EL (cell line): ENCODE results near the gene BPI.
A peak's percentile ranks its signal among the peaks of the same experiment; 100 is the strongest.
"Not testable (repeated sequence)": the region's sequence is repeated elsewhere in the genome, so short reads cannot be mapped to it uniquely, and the experiment has no call there.

Experiments
- DNase-seq: peaks from one replicate; pipeline ENCODE4 v3.0.0-alpha.2; 2016

BPI gene

DNA sequence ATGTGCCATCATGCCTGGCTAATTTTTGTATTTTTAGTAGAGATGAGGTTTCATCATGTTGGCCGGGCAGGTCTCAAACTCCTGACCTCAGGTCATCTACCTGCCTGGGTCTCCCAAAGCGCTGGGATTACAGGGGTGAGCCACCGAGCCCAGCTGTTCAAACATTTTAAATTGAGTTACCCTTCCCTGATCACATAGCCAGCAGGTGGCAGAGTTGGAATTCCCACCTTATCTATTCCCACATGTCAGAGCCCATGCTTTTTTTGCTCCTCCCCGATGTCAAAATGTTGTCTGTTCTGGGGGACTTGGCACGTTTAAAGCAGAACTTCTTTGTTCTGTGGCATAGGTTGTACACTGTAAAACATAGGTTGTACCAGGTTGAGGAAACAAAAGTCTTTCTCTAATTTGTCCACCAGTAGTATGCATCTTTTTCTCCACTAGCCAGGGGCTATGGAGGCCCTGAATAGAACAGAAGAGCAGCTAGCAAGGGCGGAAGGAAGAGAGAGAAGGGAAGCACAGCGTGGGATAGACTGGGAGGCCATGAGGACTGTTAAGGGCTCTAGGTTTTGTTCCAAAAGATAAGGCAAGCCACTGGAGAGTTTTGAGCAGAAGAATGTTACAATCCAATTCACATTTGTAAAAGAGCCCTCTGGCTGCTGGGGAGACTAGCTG, 35.0 kb downstream of the BPI start:
- peak; percentile 14 for DNase-seq

DNA sequence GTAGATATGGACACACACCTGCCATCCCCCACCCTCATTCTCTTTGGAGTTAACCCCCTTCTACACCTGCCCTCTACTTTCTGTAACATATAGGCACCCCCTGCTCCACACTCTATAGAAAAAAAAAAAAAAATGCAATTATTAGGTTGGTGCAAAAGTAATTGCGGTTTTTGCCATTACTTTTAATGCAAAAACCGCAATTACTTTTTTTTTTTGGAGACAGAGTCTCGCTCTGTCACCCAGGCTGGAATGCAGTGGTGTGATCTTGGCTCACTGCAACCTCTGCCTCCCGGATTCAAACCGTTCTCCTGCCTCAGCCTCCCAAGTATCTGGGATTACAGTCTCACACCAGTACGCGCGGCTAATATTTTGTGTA, 35.6 kb downstream of the BPI start:
- not testable (repeated sequence) for DNase-seq

- DNase-seq: no peak
These were observed 36.0 kb downstream of the BPI start for GRCh38 chr20:38339997-38340396.

DNA sequence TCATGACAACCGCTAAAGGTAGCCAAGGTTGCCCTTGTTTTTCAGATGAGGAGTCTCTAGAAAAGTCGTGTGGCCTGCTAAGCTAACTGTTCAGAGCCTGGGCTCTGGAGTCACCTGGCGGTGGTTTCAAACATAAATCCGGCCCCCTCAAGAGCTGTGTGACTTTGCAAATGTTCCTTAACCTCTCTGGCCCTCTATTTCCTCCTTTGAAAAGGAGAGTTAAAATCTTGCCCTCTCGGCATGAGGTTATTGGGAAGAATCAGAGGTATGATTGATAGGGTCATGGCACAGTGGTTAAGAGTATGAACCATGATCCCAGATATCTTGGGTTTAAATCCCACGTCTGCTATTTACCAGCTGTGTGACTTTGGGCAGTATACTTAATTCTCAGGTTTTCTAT, 36.7 kb downstream of the BPI start:
- DNase-seq: no peak

DNA sequence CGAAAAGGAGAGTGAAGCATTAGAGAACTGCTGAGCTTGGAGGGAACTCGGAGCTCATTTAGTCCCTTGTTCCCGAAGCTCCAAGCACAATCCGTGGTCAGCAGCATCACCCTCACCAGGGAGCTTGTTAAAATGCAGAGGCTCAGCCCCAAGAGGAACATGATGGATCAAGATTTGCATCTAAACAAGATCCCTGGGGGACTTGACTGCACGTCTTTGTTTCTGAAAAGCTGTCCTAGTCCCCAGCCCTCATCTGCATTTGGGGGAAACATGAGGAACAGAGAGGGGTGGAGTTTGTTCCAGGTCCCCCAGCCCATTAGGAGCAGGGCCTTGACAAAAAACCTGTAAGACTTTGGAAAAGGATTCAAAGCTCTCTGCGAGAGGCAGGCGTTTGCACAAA, 38.3 kb downstream of the BPI start:
- no peak for DNase-seq

- DNase-seq: no peak
These were observed 38.9 kb downstream of the BPI start for GRCh38 chr20:38342713-38343310.

DNA sequence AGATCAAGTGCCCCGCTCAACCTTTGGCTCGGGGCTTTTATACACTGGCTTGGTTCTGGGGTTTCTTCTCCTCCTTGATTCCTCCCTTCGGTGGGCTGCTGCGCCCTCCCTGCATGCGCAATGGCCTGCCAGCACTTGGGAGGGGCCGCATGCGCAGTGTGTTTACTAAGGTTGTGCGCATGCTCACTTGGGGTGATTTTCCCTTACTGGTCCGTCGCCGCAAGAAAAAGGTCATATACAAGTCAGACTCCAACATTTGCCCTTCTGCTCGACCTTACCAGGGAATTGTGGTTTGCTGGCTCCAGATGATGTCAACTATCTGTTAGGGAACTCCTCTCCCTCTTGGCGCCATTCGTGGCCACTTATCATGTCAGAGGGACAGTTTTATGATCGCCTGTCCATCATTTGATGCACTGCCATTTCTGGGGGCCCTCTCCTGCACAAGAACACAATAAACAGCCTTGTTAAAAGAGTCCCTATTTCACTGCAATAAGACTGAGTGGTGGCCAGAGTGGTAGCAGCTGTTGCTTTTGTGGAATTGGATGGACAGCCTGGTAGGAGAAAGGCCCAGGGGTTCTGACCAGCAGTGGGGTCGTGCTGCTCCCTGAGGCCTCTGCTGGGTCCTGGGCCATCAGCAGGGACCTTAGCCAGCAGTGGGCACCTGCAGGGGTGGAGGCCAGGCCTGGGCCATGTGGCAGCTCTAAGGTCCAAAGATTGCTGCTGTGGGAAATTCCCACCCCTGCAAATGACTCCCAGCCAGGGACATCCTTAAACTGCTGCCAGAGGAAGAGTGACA, 39.6 kb downstream of the BPI start:
- DNase-seq: peak; percentile 69

DNA sequence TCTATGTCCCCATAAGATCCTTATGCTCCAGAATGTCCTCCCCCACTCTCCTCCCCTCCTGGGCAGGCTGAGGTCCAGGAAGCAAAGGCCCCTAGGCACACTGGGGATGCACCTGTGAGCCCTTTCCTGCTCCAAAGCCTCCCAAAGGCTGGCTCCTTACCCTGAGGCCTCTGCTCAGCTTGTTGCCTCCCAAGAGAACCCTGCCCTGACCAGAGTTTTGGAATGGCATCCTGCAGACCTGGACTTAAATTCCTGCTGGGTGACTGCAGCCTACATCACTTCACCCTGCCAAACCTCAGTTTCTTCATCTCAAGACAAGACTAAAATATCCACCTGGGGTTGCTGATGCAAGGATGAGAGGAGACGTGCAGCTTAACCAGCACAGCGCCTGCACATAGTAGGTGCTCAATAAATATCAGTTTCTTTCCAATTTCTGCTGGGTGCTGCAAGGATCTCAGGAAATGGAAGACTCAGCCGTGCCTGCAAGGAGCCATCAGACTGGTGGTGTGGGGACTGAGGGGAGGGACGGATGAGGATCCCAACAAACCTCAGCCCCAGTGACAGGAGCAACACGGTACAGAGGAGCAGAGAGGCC, 40.2 kb downstream of the BPI start:
- no peak for DNase-seq

DNA sequence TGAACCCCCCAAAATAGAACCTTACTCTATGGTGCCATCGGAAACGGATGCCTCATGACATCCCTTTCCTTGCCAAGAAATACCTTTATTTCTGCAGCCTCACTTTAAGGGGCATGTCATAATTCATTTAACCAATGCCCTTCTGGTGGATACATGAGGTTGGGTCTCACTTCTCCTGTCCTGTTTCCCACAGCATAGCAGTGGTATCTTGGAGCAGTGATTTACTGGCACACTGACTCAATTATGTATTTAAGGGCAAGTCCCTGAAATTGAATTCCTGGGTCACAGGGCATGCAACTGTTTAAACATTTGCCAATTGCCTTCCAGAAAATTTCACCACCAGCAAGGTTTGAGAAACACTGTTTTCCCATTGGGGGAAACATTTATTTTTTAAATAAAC, 41.7 kb downstream of the BPI start:
- no peak for DNase-seq

GRCh38 chr20:38346247-38346651, 42.3 kb downstream of the BPI start, which contains the start of gene LBP:
Gene LBP (plus strand): TSS chr20:38346482. CDS start chr20:38346517, 35 bp downstream.
- DNase-seq: no peak

DNA sequence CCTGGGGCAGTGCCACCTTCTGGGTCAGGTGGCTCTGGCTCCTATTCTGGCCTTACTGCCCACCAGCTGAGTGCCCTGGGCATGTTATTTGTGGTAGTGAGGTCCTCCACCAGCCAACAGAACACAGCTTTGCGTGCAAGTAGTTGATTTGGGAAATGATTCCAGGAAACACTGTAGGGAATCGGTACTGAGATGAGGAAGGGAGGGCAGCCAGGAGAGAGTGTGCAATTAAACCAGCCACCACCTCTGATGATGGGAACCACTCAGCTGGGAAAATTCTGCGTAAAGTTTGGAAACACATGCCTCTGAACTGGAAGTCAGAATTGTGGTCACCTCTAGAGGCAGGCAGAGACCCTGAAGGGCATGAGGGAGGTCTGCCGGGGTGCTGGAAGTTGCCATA, 42.8 kb downstream of the BPI start:
- no peak for DNase-seq

GRCh38 chr20:38349856-38350255, 45.9 kb downstream of the BPI start:
- no peak for DNase-seq

- DNase-seq: no peak
These were observed 47.2 kb downstream of the BPI start for GRCh38 chr20:38350879-38351775.

GRCh38 chr20:38353316-38353715, 49.4 kb downstream of the BPI start:
- peak; percentile 13 for DNase-seq

DNA sequence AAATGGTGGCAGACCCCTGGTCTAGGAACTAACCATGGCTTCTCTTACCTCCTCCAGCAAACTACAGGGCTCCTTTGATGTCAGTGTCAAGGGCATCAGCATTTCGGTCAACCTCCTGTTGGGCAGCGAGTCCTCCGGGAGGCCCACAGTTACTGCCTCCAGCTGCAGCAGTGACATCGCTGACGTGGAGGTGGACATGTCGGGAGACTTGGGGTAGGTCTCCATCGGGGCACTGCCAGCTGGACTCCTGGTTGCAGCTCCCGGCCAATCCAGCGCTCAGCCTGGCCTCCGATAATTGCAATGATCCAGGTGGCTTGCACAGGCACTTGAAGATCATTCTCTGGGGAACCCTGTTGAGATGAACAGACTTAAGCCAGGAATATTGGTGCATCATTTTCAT, 50.3 kb downstream of the BPI start:
- no peak for DNase-seq

GRCh38 chr20:38355161-38356012, 51.4 kb downstream of the BPI start:
- no peak for DNase-seq

GRCh38 chr20:38357653-38358207, 53.8 kb downstream of the BPI start:
- DNase-seq: peak; percentile 31

DNA sequence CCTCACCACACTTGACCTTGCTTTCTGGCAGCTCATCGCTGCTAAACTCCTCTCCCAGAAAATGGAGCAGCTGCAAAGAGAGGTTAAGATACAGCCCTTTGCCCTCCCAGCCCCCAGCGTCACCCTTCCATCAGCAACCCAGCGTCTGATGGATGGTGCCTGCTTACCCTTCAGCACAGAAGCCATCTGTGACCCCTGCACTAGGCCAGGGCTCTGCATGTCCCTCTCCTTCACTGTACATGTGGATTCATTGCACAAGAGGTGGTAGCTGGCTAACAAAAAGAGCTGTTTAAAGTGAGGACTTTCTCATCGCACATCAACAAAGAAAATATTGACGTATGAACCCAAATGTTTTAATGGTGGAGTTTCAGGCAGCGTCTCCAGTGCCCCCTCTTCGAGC, 54.6 kb downstream of the BPI start:
- no peak for DNase-seq

DNA sequence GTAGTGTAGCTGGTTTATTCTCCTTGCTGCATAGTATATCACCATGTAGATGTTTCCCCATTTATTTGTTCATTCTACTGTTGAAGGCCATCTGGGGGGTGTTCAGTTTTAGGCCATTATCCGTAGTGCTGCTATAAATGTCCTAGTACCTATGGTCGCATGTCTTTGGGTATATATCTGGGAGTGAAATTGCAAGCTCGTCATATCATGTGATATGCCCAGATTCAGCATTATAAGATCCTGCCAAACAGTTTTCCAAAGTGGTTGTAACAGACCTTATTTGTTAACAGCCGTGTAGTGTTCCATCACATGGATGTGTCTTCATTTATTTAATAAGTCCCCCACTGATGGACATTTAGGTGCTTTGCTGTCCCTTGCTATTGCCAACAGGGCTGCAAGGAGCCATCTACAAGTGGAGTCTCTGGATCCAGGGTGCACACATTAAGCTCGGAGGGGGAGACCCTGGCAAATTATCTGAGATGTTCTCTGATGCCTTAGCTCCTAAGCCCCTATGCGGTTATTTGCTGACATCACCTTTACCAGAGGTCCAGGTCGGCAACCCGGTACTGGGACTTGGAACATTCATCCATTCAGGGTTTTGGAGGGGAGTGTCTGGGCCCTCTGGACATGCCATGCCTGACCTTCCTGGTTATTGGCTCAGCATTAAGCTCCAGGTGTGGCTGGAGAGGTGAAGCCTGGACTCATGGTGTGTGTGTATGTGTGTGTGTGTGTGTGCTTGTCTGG, 59.2 kb downstream of the BPI start:
- DNase-seq: no peak

DNA sequence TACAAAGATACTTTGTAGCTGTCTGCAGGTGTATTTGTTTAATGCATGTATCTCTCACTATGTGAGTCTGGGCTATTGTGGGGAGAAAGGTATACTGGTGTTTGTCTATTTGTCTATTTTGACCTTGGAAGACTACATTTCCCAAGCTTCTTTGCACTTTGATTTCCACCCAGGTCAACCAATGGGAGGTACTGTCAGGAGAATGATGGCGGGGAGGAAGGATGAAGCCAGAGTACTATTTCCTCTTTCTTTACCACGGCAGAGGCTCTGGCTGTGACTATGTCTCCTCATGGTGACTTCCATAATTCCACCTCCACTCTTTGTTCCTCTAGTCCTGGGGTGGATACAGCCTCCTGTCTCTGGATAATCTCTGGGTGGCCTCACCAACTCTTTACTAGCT, 65.4 kb downstream of the BPI start:
- peak; percentile 13 for DNase-seq

DNA sequence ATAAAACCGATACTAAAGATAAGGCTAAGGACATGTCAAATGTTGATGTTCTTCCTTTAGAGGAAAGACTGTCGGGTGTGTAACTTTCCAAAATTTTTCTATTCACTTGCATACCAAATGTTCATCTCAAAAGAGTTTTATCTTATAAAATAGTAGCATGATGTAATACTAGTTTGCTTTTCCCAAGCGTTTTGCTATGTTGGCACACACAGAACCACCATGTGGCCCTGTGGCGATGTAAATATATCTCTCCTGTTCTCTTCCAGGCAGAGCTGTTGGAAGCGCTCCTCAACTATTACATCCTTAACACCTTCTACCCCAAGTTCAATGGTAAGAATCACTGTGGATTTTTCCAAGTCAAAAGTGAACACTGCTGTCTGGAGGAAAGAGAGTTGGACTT, 68.8 kb downstream of the BPI start:
- DNase-seq: no peak
